Hepatocyte (in vitro differentiated cells): ENCODE results near the gene ARHGAP31. TPM values are rescaled to one million over a fixed set of nuclear protein-coding genes. Genes with fewer than 3 reads are reported as not detected.

ENCODE experiments used
- DNase-seq: peaks from one replicate; pipeline ENCODE4 v3.0.0-alpha.2; 2016; ENCODE audit warnings: low spot score
- H2AFZ ChIP-seq: fragments of 200-600 bp; sonication (generic); 2 replicates; pipeline ENCODE4 v1.6.0; 2016; ENCODE audit warnings: antibody characterized with exemption, mild to moderate bottlenecking
- H3K27ac ChIP-seq: fragments of 200-600 bp; sonication (generic); 2 replicates; pipeline ENCODE4 v1.5.1; 2016; ENCODE audit warnings: mild to moderate bottlenecking
- H3K27me3 ChIP-seq: fragments of 200-600 bp; sonication (generic); 2 replicates; pipeline ENCODE4 v1.6.1; 2016
- H3K36me3 ChIP-seq: fragments of 200-600 bp; sonication (generic); replicated peaks from 2 replicates; pipeline ENCODE4 v1.5.1; 2016; ENCODE audit warnings: low read depth; ENCODE audit not compliant: insufficient read depth
- H3K4me1 ChIP-seq: fragments of 200-600 bp; sonication (generic); 2 replicates; pipeline ENCODE4 v1.5.1; 2016; ENCODE audit warnings: mild to moderate bottlenecking, moderate library complexity; ENCODE audit not compliant: insufficient read depth
- H3K4me2 ChIP-seq: fragments of 200-600 bp; sonication (generic); 2 replicates; pipeline ENCODE4 v1.6.0; 2016
- H3K4me3 ChIP-seq: fragments of 200-600 bp; sonication (generic); 2 replicates; pipeline ENCODE4 v1.5.1; 2016; ENCODE audit warnings: mild to moderate bottlenecking
- H3K79me2 ChIP-seq: fragments of 200-600 bp; sonication (generic); 2 replicates; pipeline ENCODE4 v1.6.0; 2017; ENCODE audit warnings: mild to moderate bottlenecking
- H3K9me2 ChIP-seq: fragments of 200-600 bp; sonication (generic); replicated peaks from 2 replicates; pipeline ENCODE4 v1.6.0; 2017; ENCODE audit warnings: mild to moderate bottlenecking; ENCODE audit not compliant: insufficient read depth
- H3K9me3 ChIP-seq: fragments of 200-600 bp; sonication (generic); 2 replicates; pipeline ENCODE4 v1.5.1; 2016; ENCODE audit warnings: low read depth, mild to moderate bottlenecking
- H4K20me1 ChIP-seq: fragments of 200-600 bp; sonication (generic); 2 replicates; pipeline ENCODE4 v1.6.0; 2016; ENCODE audit warnings: mild to moderate bottlenecking; ENCODE audit not compliant: insufficient read depth, poor library complexity, severe bottlenecking
- EZH2 ChIP-seq: fragments of 200-600 bp; sonication (generic); IDR thresholded peaks from 2 replicates; pipeline ENCODE4 v1.6.1; 2016; ENCODE audit warnings: antibody characterized with exemption, mild to moderate bottlenecking, borderline replicate concordance
- EZH2phosphoT487 ChIP-seq: fragments of 200-600 bp; sonication (generic); IDR thresholded peaks from one replicate; pipeline ENCODE4 v1.6.1; 2018; ENCODE audit warnings: antibody characterized with exemption, mild to moderate bottlenecking, low read depth, moderate library complexity; ENCODE audit not compliant: unreplicated experiment, severe bottlenecking
- WGBS: methylation state at CpG from one replicate; pipeline ENCODE4 v1.1.6; 2016; ENCODE audit warnings: low lambda C conversion rate; ENCODE audit errors: missing lambda C conversion rate; 5-methylcytosine and 5-hydroxymethylcytosine counted together
- polyA plus RNA-seq: library from polyadenylated mRNA; unstranded; fragments of >200 nt; fragmentation: Nextera tagmentation; extraction: Ambion mirVana; gene quantifications from 2 replicates; pipeline ENCODE4 v1.2.1, GENCODE V29; 2016
- total RNA-seq: library from RNA; depleted of rRNA; stranded (reverse); fragments of >200 nt; gene quantifications from 2 replicates; pipeline ENCODE4 v1.2.3, GENCODE V29; 2014
- TF ChIP-seq, protein P1 (sequence below): fragments of 200-600 bp; sonication (generic); IDR thresholded peaks from 2 replicates; pipeline ENCODE4 v1.5.1; 2016; ENCODE audit warnings: antibody characterized with exemption, mild to moderate bottlenecking; ENCODE audit not compliant: poor library complexity

Gene ARHGAP31
- total and polyA plus RNA-seq, 2 experiments from 2014 or later = 2.9 to 7.3 TPM

DNA sequence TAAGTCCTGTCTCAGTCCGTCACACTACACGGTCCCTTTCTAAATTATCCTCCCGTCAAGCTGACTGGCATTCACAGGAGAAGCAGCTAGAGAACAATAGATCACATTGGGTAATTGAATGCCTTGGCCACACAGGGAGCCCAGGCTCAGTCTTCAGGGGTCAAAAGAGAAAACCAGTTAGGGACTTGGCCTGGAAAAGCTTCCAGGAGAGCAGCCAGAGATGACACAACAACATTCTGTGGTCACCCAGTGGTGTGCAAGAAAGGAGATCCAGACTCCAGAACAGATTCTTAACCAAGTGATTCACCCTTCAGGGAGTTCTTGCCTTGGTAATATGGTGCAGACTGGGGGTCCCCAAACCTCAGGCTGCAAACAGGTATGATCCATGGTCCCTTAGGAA lies 15.9 kb downstream of the ARHGAP31 start:
- H4K20me1 ChIP-seq = no peaks in the 10 kb centered on the region
- no peak overlapping the region for H3K4me2 ChIP-seq
- H3K9me3 ChIP-seq = no peaks in the 10 kb centered on the region
- 65% methylated on average over 3 of the region's 3 CpGs for WGBS
- DNase-seq = no peak
- no peaks in the 10 kb centered on the region for H3K27me3 ChIP-seq
- TF ChIP-seq, protein P1, sequence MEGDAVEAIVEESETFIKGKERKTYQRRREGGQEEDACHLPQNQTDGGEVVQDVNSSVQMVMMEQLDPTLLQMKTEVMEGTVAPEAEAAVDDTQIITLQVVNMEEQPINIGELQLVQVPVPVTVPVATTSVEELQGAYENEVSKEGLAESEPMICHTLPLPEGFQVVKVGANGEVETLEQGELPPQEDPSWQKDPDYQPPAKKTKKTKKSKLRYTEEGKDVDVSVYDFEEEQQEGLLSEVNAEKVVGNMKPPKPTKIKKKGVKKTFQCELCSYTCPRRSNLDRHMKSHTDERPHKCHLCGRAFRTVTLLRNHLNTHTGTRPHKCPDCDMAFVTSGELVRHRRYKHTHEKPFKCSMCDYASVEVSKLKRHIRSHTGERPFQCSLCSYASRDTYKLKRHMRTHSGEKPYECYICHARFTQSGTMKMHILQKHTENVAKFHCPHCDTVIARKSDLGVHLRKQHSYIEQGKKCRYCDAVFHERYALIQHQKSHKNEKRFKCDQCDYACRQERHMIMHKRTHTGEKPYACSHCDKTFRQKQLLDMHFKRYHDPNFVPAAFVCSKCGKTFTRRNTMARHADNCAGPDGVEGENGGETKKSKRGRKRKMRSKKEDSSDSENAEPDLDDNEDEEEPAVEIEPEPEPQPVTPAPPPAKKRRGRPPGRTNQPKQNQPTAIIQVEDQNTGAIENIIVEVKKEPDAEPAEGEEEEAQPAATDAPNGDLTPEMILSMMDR = no peak
- TF ChIP-seq EZH2 (no peak), EZH2phosphoT487 (no peak)
- H2AFZ ChIP-seq = no peak overlapping the region
- no peaks in the 10 kb centered on the region for H3K4me1 ChIP-seq
- H3K79me2 ChIP-seq = peaks cover 25% of the 10 kb centered on the region
- no peak overlapping the region for H3K4me3 ChIP-seq
- H3K9me2 ChIP-seq = no peaks in the 10 kb centered on the region
- no peak overlapping the region for H3K27ac ChIP-seq
- no peaks in the 10 kb centered on the region for H3K36me3 ChIP-seq

DNA sequence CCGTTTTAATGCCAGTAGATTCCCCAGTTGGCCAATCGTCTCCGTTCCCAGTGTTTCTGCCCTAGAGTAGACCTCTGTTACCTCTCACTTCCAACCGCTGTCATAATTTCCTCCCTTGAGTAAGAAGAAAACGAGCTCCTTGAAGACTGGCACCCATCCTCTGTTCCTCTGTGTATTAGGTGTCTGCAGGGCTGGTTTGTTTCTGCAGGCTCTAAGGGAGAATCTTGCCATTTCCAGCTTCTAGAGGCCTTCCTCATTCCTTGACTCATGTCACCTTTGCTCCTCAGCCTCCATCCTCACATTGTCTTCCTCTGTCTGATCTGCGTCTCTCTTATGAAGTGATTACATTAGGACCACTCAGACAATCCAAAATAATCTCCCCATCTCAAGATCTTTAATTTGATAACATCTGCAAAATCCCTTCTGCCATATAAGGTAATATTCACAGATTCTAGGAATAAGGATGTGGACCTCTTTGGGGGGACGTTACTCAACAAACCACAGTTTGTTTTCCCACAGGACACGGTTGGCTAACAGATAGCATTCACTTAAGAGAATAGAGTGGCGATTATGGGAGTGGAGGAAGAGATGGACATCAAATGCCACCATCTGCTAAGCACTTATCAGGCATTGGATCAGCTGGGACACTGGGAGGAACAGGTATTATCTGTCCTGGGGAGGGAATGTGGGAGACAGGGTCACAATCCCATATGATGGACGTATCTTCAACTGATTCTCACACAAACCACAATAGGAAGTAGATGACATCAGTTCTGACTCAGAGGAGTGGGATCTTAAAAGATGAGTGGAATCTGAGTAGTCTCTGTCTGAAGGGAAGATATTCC lies 17.1 kb downstream of the ARHGAP31 start:
- no peak for DNase-seq
- Histone ChIP-seq H3K27me3 (no peaks in the 10 kb centered on the region), H3K4me2 (no peak overlapping the region), H3K36me3 (no peaks in the 10 kb centered on the region), H3K9me2 (no peaks in the 10 kb centered on the region), H3K79me2 (peaks cover 18% of the 10 kb centered on the region), H3K27ac (peak overlapping the region; percentile 5), H3K4me1 (no peaks in the 10 kb centered on the region), H4K20me1 (no peaks in the 10 kb centered on the region), H3K4me3 (no peak overlapping the region), H2AFZ (no peak overlapping the region), H3K9me3 (no peaks in the 10 kb centered on the region)
- TF ChIP-seq, protein P1 = no peak
- TF ChIP-seq EZH2 = no peak
- no peak for TF ChIP-seq EZH2phosphoT487
- WGBS = 74% methylated on average over 10 of the region's 10 CpGs

DNA sequence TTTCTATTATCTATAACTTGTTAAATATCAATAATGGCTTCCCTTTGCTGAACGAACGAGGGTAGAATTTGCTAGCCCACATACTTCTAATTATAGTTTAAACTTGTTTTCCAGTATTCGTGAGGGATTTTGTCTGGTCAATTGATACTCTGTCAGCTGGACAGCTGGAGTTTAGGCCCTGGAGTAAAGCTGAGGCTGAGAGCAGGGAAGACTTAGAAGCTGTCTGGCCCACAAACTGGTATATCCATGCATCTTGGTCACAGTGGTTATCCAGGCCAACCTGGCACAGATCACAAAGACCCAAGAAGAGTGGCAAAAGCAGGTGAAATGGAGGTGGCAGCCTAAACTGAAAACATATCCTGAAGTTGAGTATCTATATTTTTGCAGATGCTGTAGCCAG lies 19.3 kb downstream of the ARHGAP31 start:
- H3K4me3 ChIP-seq = no peak overlapping the region
- TF ChIP-seq EZH2phosphoT487 (no peak), EZH2 (no peak)
- TF ChIP-seq, protein P1 = no peak
- DNase-seq = no peak
- no peaks in the 10 kb centered on the region for H4K20me1 ChIP-seq
- no peaks in the 10 kb centered on the region for H3K27me3 ChIP-seq
- peaks cover 3% of the 10 kb centered on the region for H3K4me1 ChIP-seq
- no peak overlapping the region for H2AFZ ChIP-seq
- H3K79me2 ChIP-seq = peaks cover 14% of the 10 kb centered on the region
- no peaks in the 10 kb centered on the region for H3K9me3 ChIP-seq
- no peak overlapping the region for H3K27ac ChIP-seq
- WGBS = 90% methylated on average over 3 of the region's 3 CpGs
- no peaks in the 10 kb centered on the region for H3K36me3 ChIP-seq
- H3K4me2 ChIP-seq = no peak overlapping the region
- no peaks in the 10 kb centered on the region for H3K9me2 ChIP-seq
